Femur (tissue), 1 donor: Measurements from ENCODE around the gene SCAMP4.

Source experiments
- DNase-seq: peaks from one replicate; pipeline ENCODE4 v3.0.0-alpha.2; 2017

The SCAMP4 gene

GRCh38 chr19:1905110-1905862 is at the start of gene SCAMP4, which contains the start of gene ADAT3:
Gene SCAMP4 (plus strand): TSS chr19:1905399. CDS start chr19:1915020, 9,621 bp downstream.
Gene ADAT3 (plus strand): TSS chr19:1905399. CDS start chr19:1912048, 6,649 bp downstream.
- peak; percentile 100 for DNase-seq

GRCh38 chr19:1855828-1856255 is 49.4 kb upstream of the SCAMP4 start:
- no peak for DNase-seq

- peak; percentile 68 for DNase-seq
Observed at GRCh38 chr19:1856345-1856697, 48.9 kb upstream of the SCAMP4 start.

- peak; percentile 83 for DNase-seq
Observed at GRCh38 chr19:1856698-1857603, 48.2 kb upstream of the SCAMP4 start.

- no peak for DNase-seq
Observed at GRCh38 chr19:1857648-1858326, 47.4 kb upstream of the SCAMP4 start.

GRCh38 chr19:1858412-1859081 is 46.7 kb upstream of the SCAMP4 start:
- DNase-seq, result no peak

GRCh38 chr19:1859331-1859781 is 45.8 kb upstream of the SCAMP4 start:
- DNase-seq, result no peak

- peak; percentile 90 for DNase-seq
Observed at GRCh38 chr19:1860042-1860775, 45.0 kb upstream of the SCAMP4 start.

- no peak for DNase-seq
Observed at GRCh38 chr19:1860821-1861598, 44.2 kb upstream of the SCAMP4 start.

GRCh38 chr19:1861599-1862031 is 43.6 kb upstream of the SCAMP4 start:
- DNase-seq, result no peak

- no peak for DNase-seq
Observed at GRCh38 chr19:1862068-1862423, 43.2 kb upstream of the SCAMP4 start.

- peak; percentile 64 for DNase-seq
Observed at GRCh38 chr19:1862424-1863327, 42.5 kb upstream of the SCAMP4 start.

GRCh38 chr19:1863328-1863637 is 41.9 kb upstream of the SCAMP4 start, which contains the start of gene KLF16:
Gene KLF16 (minus strand): TSS chr19:1863579. CDS start chr19:1863497, 82 bp downstream.
- DNase-seq, result no peak

- peak; percentile 94 for DNase-seq
Observed at GRCh38 chr19:1863638-1864479, 41.3 kb upstream of the SCAMP4 start.

GRCh38 chr19:1864480-1865171 is 40.6 kb upstream of the SCAMP4 start:
- peak; percentile 83 for DNase-seq

GRCh38 chr19:1865172-1866010 is 39.8 kb upstream of the SCAMP4 start:
- DNase-seq, result no peak

- DNase-seq, result no peak
Observed at GRCh38 chr19:1866693-1867348, 38.4 kb upstream of the SCAMP4 start.
